GM19099 (cell line): Measurements from ENCODE around the gene RSPO1.

Experiments used
- POLR2A ChIP-seq: IDR thresholded peaks from 3 replicates; pipeline ENCODE4 v1.6.1; 2011; ENCODE audit warnings: low read depth; ENCODE audit not compliant: insufficient read length; ENCODE audit errors: extremely low read depth

Gene RSPO1

GRCh38 chr1:37564892-37565291 lies 69.8 kb downstream of the RSPO1 start:
- no peak for TF ChIP-seq POLR2A

- no peak for TF ChIP-seq POLR2A
These were observed 71.7 kb downstream of the RSPO1 start for GRCh38 chr1:37562984-37563383.
